NB4 (cell line): ENCODE measurements around the gene SRP68.

Source experiments
- CTCF ChIP-seq: IDR thresholded peaks from one replicate; pipeline ENCODE4 v1.5.1; 2012; ENCODE audit warnings: low read depth, low read length
- POLR2A ChIP-seq: IDR thresholded peaks from 2 replicates; pipeline ENCODE4 v1.6.1; 2011; ENCODE audit warnings: mild to moderate bottlenecking; ENCODE audit not compliant: insufficient read length; ENCODE audit errors: extremely low read depth
- TF ChIP-seq, protein P1 (sequence below): IDR thresholded peaks from 2 replicates; pipeline ENCODE4 v1.6.1; 2011; ENCODE audit warnings: low read depth, low read length

DNA sequence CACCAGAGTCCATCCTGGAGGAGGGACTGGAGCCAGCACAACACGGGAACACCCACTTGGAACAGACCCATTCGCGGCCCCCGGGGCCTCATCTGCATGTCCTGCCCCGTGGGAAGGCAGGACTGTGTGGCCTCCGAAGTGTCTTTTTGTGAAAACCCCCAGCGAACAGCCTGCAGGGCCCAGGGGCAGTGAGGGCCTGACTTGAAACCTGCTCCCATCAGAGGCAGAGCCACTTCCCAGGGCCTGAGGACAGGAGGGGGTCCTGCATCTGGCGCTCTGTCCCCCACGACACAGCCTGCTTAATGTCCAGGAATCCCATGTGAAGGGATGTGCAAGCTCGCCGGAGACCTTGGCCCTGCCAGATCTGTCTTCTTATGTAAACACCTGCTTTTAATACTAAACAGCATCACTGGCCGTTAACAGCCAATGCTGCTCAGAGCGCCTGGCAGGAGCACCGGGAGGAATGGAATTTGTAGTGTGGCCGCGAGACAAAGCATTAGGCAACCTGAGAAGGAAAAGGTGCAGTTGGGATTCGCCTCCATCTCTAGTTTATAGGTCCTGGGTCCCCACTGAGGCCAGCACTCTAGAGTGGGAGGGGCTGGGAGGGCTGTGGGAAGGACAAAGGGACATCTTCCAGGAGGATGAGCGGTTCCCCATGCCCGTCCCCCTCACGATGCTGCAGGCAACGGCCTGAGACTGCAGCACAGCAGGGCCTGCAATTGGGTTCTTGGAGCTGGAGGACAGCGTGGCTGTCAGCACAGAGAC, 35.6 kb downstream of the SRP68 start:
- TF ChIP-seq CTCF (no peak), POLR2A (no peak)
- TF ChIP-seq, protein P1, sequence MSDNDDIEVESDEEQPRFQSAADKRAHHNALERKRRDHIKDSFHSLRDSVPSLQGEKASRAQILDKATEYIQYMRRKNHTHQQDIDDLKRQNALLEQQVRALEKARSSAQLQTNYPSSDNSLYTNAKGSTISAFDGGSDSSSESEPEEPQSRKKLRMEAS = no peak
